Mesendoderm (in vitro differentiated cells): ENCODE data around the gene GOLGA8A.

Experiments used
- DNase-seq: peaks from one replicate; pipeline ENCODE4 v3.0.0; 2013
- H2AK5ac ChIP-seq: 2 replicates; pipeline ENCODE4 v1.6.1; 2013; ENCODE audit warnings: low read length, inconsistent platforms
- H2BK120ac ChIP-seq: 2 replicates; pipeline ENCODE4 v1.6.1; 2013; ENCODE audit warnings: low read depth, mild to moderate bottlenecking, low read length, moderate library complexity, mixed read lengths
- H2BK15ac ChIP-seq: replicated peaks from 2 replicates; pipeline ENCODE4 v1.6.1; 2013; ENCODE audit warnings: low read depth, mild to moderate bottlenecking, moderate library complexity
- H2BK5ac ChIP-seq: 2 replicates; pipeline ENCODE4 v1.6.1; 2013; ENCODE audit warnings: low read length, inconsistent platforms
- H3K18ac ChIP-seq: 2 replicates; pipeline ENCODE4 v1.6.1; 2013; ENCODE audit warnings: mild to moderate bottlenecking, low read length, mixed read lengths
- H3K23ac ChIP-seq: one replicate; pipeline ENCODE4 v1.6.1; 2013; ENCODE audit warnings: low read length
- H3K27ac ChIP-seq: 2 replicates; pipeline ENCODE4 v1.5.1; 2013; ENCODE audit warnings: low read depth, mild to moderate bottlenecking, inconsistent platforms, low read length, moderate library complexity
- H3K27me3 ChIP-seq: 2 replicates; pipeline ENCODE4 v1.6.1; 2013; ENCODE audit warnings: low read length, control low read depth, mild to moderate bottlenecking, inconsistent platforms; ENCODE audit not compliant: insufficient read depth, poor library complexity
- H3K36me3 ChIP-seq: 2 replicates; pipeline ENCODE4 v1.6.1; 2013; ENCODE audit warnings: low read length, inconsistent platforms; ENCODE audit not compliant: control insufficient read depth, insufficient read depth
- H3K4ac ChIP-seq: one replicate; pipeline ENCODE4 v1.6.1; 2013; ENCODE audit warnings: low read depth, mild to moderate bottlenecking, low read length, moderate library complexity
- H3K4me1 ChIP-seq: 2 replicates; pipeline ENCODE4 v1.6.1; 2013; ENCODE audit warnings: low read depth, low read length, inconsistent platforms; ENCODE audit not compliant: control insufficient read depth
- H3K4me2 ChIP-seq: 2 replicates; pipeline ENCODE4 v1.6.1; 2013; ENCODE audit warnings: low read length
- H3K4me3 ChIP-seq: 2 replicates; pipeline ENCODE4 v1.5.1; 2013; ENCODE audit warnings: mild to moderate bottlenecking, low read length
- H3K56ac ChIP-seq: one replicate; pipeline ENCODE4 v1.6.1; 2013; ENCODE audit warnings: low read length
- H3K79me1 ChIP-seq: 2 replicates; pipeline ENCODE4 v1.6.1; 2013; ENCODE audit warnings: low read length, inconsistent platforms
- H3K79me2 ChIP-seq: 2 replicates; pipeline ENCODE4 v1.6.1; 2013; ENCODE audit warnings: mild to moderate bottlenecking, low read length; ENCODE audit not compliant: control insufficient read depth, insufficient read depth
- H3K9ac ChIP-seq: 2 replicates; pipeline ENCODE4 v1.6.1; 2013; ENCODE audit warnings: low read length, inconsistent platforms
- H4K5ac ChIP-seq: one replicate; pipeline ENCODE4 v1.6.1; 2013; ENCODE audit warnings: low read length
- H4K8ac ChIP-seq: one replicate; pipeline ENCODE4 v1.6.1; 2013; ENCODE audit warnings: low read depth, mild to moderate bottlenecking, control low read depth, low read length, moderate library complexity
- WGBS: extraction: QIAGEN DNeasy Blood & Tissue Kit; methylation state at CpG from one replicate; pipeline ENCODE4 v1.1.7; 2013; ENCODE audit warnings: low lambda C conversion rate, missing lambda C conversion rate; ENCODE audit not compliant: insufficient coverage; ENCODE audit errors: extremely low coverage; 5-methylcytosine and 5-hydroxymethylcytosine counted together

Gene GOLGA8A

DNA sequence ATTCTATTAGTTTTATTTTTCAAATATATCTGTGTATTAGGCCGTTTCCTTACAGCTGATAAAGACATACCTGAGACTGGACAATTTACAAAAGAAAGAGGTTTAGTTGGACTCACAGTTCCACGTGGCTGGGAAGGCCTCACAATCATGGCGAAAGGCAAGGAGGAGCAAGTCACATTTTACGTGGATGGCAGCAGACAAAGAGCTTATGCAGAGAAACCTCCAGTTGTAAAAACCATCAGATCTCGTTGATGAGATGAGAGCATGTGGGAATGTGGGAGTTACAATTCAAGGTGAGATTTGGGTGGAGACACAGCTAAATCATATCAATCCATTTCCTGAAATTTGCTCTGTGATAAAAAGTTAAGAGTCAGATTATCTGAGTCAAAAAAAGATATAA, 2.3 kb upstream of the GOLGA8A start:
- H3K56ac ChIP-seq, result no peak overlapping the region
- H3K4me2 ChIP-seq, result no peak overlapping the region

DNA sequence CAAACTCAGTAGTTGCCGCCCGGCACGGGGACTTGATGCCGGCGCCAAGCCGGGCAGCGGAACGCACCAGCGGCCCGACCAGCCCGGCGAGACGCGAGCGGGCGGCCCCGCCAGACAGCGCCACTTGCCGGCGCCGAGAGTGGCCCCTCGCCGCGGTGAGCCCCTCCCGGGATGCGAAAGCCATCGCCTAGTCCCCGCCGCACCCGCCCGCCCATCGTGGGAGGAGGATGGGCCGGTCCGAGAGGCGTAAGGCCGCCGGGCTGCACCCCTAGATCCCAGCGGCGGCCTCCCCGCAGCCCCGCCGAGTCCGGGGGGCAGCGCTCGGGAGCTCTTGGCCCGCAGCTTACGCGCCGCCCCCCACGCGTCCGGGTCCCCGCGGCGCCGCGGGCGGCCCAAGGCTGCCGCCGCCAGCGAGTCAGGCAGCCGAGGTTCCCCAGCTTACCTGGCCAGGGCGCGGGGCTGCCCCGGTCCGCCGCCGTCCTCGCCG, 609 bp downstream of the GOLGA8A start:
- peak; percentile 51 for DNase-seq
- no peak overlapping the region for H3K27ac ChIP-seq
- peak overlapping the region; percentile 77 for H3K18ac ChIP-seq
- peaks cover 5% of the 10 kb centered on the region for H3K27me3 ChIP-seq
- H3K79me2 ChIP-seq, result no peaks in the 10 kb centered on the region
- peak overlapping the region; percentile 59 for H3K9ac ChIP-seq
- no peak overlapping the region for H4K8ac ChIP-seq
- H3K4me1 ChIP-seq, result no peaks in the 10 kb centered on the region
- no peaks in the 10 kb centered on the region for H3K36me3 ChIP-seq
- H3K4me2 ChIP-seq, result peak overlapping the region; percentile 62
- H3K4me3 ChIP-seq, result peak overlapping the region; percentile 22
- H2BK5ac ChIP-seq, result no peak overlapping the region
- no peak overlapping the region for H2BK120ac ChIP-seq
- H2AK5ac ChIP-seq, result no peak overlapping the region
- no peak overlapping the region for H3K23ac ChIP-seq
- H3K56ac ChIP-seq, result peak overlapping the region; percentile 56
- H3K79me1 ChIP-seq, result no peaks in the 10 kb centered on the region
- H3K4ac ChIP-seq, result no peak overlapping the region
- no peak overlapping the region for H4K5ac ChIP-seq
- WGBS, result no CpG with 5 or more reads among the region's 70 CpGs
- no peak overlapping the region for H2BK15ac ChIP-seq

More for the DNA sequence above, 2.3 kb upstream of the GOLGA8A start:
- no peaks in the 10 kb centered on the region for H3K79me1 ChIP-seq
- H2BK15ac ChIP-seq, result no peak overlapping the region
- H3K4me3 ChIP-seq, result no peak overlapping the region
- no peak overlapping the region for H2BK120ac ChIP-seq
- no peak overlapping the region for H2AK5ac ChIP-seq
- WGBS, result no CpG with 5 or more reads among the region's 5 CpGs
- no peak overlapping the region for H3K23ac ChIP-seq
- no peaks in the 10 kb centered on the region for H3K79me2 ChIP-seq
- no peak overlapping the region for H3K4ac ChIP-seq
- no peaks in the 10 kb centered on the region for H3K4me1 ChIP-seq
- no peak overlapping the region for H4K8ac ChIP-seq
- no peak overlapping the region for H3K18ac ChIP-seq
- H3K27me3 ChIP-seq, result peaks cover 5% of the 10 kb centered on the region
- H3K9ac ChIP-seq, result no peak overlapping the region
- no peak overlapping the region for H4K5ac ChIP-seq
- H3K27ac ChIP-seq, result no peak overlapping the region
- no peaks in the 10 kb centered on the region for H3K36me3 ChIP-seq
- no peak overlapping the region for H2BK5ac ChIP-seq
- DNase-seq, result peak; percentile 2

DNA sequence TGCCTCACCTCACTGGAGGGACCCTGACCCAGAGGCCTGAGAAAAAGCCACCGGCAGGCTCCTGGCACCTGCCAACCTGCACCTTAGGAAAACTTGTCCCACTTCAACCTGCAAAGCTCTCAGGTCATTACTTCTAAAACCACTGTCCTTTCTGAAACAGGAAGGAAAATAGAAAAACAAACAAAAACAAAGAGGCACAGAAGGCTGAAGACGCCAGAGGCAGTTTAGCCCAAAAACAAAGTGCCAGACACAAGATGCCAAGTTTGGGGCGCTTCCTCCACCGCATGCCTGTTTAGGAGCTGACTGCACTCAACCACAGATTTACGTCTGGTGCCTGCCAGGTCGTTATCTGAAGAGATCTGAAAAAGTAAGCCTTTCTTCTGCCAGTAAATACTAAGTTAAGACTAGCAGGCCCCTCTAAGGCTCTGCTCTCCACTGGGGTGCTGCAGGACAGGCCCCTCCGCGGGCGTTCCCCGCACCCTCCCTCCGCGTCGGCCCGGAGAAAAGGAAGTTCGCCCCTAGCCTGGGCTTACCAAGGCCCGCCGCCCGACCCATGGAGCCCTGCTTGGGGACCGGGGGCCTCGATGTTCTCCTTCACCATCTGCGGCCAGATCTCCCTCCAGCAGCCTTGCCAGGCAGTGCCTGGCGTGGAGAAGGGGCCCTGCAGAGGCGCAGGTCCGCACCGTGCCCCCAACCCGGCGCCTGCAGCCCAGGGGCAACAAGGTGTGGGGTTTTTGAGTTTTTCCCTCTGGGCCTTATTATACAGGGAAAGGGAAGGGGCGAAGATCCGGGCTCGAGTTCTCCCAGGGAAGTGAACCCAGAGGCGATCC, 1.3 kb downstream of the GOLGA8A start:
- Histone ChIP-seq H2BK5ac (no peak overlapping the region), H3K18ac (peak overlapping the region; percentile 77), H4K8ac (no peak overlapping the region), H2AK5ac (no peak overlapping the region), H4K5ac (no peak overlapping the region), H3K56ac (peak overlapping the region; percentile 56), H3K4ac (no peak overlapping the region), H3K27me3 (peaks cover 5% of the 10 kb centered on the region), H3K79me2 (no peaks in the 10 kb centered on the region), H3K36me3 (no peaks in the 10 kb centered on the region), H3K4me2 (peak overlapping the region; percentile 62), H2BK120ac (no peak overlapping the region), H3K9ac (peak overlapping the region; percentile 59), H3K27ac (no peak overlapping the region), H2BK15ac (no peak overlapping the region), H3K23ac (no peak overlapping the region), H3K79me1 (no peaks in the 10 kb centered on the region), H3K4me1 (no peaks in the 10 kb centered on the region), H3K4me3 (peak overlapping the region; percentile 22)
- DNase-seq, result peak; percentile 9
- WGBS, result no CpG with 5 or more reads among the region's 31 CpGs

DNA sequence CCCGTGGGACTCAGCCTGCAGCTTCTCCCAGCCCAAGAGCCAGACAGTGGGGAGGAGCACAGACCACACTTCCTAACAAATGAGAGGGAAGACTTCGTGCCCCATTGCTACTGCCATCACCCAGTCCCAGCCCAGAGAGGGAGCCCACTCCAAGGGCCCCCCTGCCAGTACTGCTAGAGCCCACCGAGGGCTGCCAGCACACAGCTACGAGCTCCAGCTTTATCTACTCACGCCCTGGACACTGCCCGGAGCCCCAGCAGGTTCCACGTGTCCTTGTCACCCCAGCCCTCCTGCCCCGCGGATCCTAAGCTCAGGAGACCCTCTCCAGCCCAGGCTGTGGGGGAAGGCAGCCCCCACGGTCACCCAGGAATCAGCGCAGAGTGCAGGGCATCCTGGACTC, 1.9 kb downstream of the GOLGA8A start:
- Histone ChIP-seq H3K27ac (no peak overlapping the region), H3K27me3 (peaks cover 5% of the 10 kb centered on the region), H3K4me3 (no peak overlapping the region), H3K4me2 (no peak overlapping the region), H2BK5ac (no peak overlapping the region), H3K36me3 (no peaks in the 10 kb centered on the region), H3K4me1 (no peaks in the 10 kb centered on the region), H3K79me2 (no peaks in the 10 kb centered on the region), H3K9ac (no peak overlapping the region), H2BK15ac (no peak overlapping the region), H3K56ac (no peak overlapping the region), H4K5ac (no peak overlapping the region), H3K18ac (no peak overlapping the region), H4K8ac (no peak overlapping the region), H2BK120ac (no peak overlapping the region), H3K23ac (no peak overlapping the region), H2AK5ac (no peak overlapping the region), H3K4ac (no peak overlapping the region), H3K79me1 (no peaks in the 10 kb centered on the region)
- no peak for DNase-seq
- WGBS, result no CpG with 5 or more reads among the region's 11 CpGs

DNA sequence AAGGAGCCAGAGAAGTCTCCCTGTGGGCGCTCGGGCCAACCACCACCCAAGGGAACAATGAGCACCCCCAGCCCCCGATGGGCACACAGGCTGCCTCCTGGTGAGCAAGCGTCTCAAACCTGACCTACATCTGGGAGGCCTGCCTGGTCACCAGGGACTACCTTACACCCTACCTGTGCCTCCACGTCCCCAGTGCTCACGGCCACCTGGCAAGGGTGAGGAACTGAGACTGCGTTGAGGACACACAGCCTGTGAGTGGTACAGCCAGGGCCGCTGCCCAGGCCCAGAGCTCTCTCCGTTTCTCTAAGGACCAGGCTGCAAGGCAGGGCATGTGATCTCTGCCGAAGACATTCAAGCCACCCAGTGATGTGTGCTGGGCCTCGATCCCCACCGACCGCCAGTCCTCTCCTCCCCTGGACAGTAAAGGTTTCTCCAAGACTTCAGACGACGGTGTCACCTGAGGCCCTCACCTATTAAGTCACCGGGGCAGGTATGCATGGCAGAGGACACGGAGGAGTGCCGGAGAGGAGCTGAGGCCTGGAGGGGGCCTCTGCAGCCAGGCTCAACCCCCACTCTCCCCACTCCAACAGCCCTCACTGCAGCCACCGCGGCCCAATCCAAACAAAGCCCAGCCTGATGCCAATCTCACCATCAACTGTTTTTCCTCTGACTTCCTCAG, 2.8 kb downstream of the GOLGA8A start:
- no peaks in the 10 kb centered on the region for H3K79me1 ChIP-seq
- no peak for DNase-seq
- H3K18ac ChIP-seq, result no peak overlapping the region
- H3K9ac ChIP-seq, result no peak overlapping the region
- no peak overlapping the region for H2AK5ac ChIP-seq
- H3K4me3 ChIP-seq, result no peak overlapping the region
- H3K79me2 ChIP-seq, result no peaks in the 10 kb centered on the region
- H2BK5ac ChIP-seq, result no peak overlapping the region
- no peak overlapping the region for H3K23ac ChIP-seq
- no peak overlapping the region for H3K4ac ChIP-seq
- H3K27me3 ChIP-seq, result peaks cover 5% of the 10 kb centered on the region
- H4K8ac ChIP-seq, result no peak overlapping the region
- no peak overlapping the region for H3K56ac ChIP-seq
- H2BK120ac ChIP-seq, result no peak overlapping the region
- H4K5ac ChIP-seq, result no peak overlapping the region
- WGBS, result no CpG with 5 or more reads among the region's 20 CpGs
- H3K27ac ChIP-seq, result no peak overlapping the region
- no peaks in the 10 kb centered on the region for H3K4me1 ChIP-seq
- no peaks in the 10 kb centered on the region for H3K36me3 ChIP-seq
- H2BK15ac ChIP-seq, result no peak overlapping the region
- H3K4me2 ChIP-seq, result no peak overlapping the region
